HG03558 (cell line): Measurements from ENCODE around the gene UCKL1.
"Not testable (repeated sequence)": the region's sequence is repeated elsewhere in the genome, so short reads cannot be mapped to it uniquely, and the experiment has no call there.

Experiments
- ATAC-seq: cut with Tn5 transposase; IDR thresholded peaks from one replicate; pipeline ENCODE4 v1.9.1; 2021; ENCODE audit warnings: moderate number of reproducible peaks; ENCODE audit not compliant: unreplicated experiment; ENCODE audit errors: extremely low read depth

UCKL1 gene

GRCh38 chr20:63929071-63929470 lies 27.1 kb downstream of the UCKL1 start:
- ATAC-seq = no peak

GRCh38 chr20:63926298-63926697 lies 29.9 kb downstream of the UCKL1 start:
- no peak for ATAC-seq

- ATAC-seq = no peak
Measured at GRCh38 chr20:63924241-63924640, 32.0 kb downstream of the UCKL1 start.

- ATAC-seq = no peak
Measured at GRCh38 chr20:63923651-63924050, 32.6 kb downstream of the UCKL1 start.

- no peak for ATAC-seq
Measured at GRCh38 chr20:63920226-63920625, 36.0 kb downstream of the UCKL1 start.

GRCh38 chr20:63919130-63919529 lies 37.1 kb downstream of the UCKL1 start:
- ATAC-seq = no peak

- ATAC-seq = no peak
Measured at GRCh38 chr20:63917811-63918210, 38.4 kb downstream of the UCKL1 start.

- not testable (repeated sequence) for ATAC-seq
Measured at GRCh38 chr20:63916371-63916939, 39.8 kb downstream of the UCKL1 start.

- ATAC-seq = no peak
Measured at GRCh38 chr20:63915471-63915870, 40.7 kb downstream of the UCKL1 start.

GRCh38 chr20:63913768-63914167 lies 42.4 kb downstream of the UCKL1 start:
- no peak for ATAC-seq

GRCh38 chr20:63911176-63911575 lies 45.0 kb downstream of the UCKL1 start:
- no peak for ATAC-seq

GRCh38 chr20:63908008-63908682 lies 48.1 kb downstream of the UCKL1 start:
- ATAC-seq = no peak

GRCh38 chr20:63903796-63904561 lies 52.2 kb downstream of the UCKL1 start:
- ATAC-seq = no peak

- no peak for ATAC-seq
Measured at GRCh38 chr20:63900413-63900812, 55.8 kb downstream of the UCKL1 start.

- ATAC-seq = no peak
Measured at GRCh38 chr20:63898882-63899558, 57.2 kb downstream of the UCKL1 start.

- no peak for ATAC-seq
Measured at GRCh38 chr20:63897978-63898561, 58.1 kb downstream of the UCKL1 start.

- no peak for ATAC-seq
Measured at GRCh38 chr20:63896264-63897105, 59.7 kb downstream of the UCKL1 start.

GRCh38 chr20:63895952-63896263 lies 60.3 kb downstream of the UCKL1 start:
- ATAC-seq = no peak

- ATAC-seq = no peak
Measured at GRCh38 chr20:63895202-63895951, 60.8 kb downstream of the UCKL1 start.
